CD4-positive, alpha-beta T cell (primary cell): ENCODE measurements around the gene OPRM1. TPM values are rescaled to one million over a fixed set of nuclear protein-coding genes. Genes with fewer than 3 reads are reported as not detected.
A peak's percentile ranks its signal among the peaks of the same experiment; 100 is the strongest.

Experiments
- ATAC-seq: fragments of 200-7000 bp; cut with Tn5 transposase; one replicate; pipeline ENCODE4 v1.10.0; 2022; ENCODE audit warnings: mild to moderate bottlenecking; ENCODE audit not compliant: poor library complexity
- CTCF ChIA-PET: fragments of 350-600 bp; sonication (Branson Sonifier 250); formaldehyde crosslinking; loops from one replicate; lab custom pipeline; 2021; ENCODE audit warnings: antibody characterized with exemption, inconsistent platforms; lab: Charles Lee
- POLR2A ChIA-PET: fragments of 350-600 bp; sonication (Branson Sonifier 250); formaldehyde crosslinking; loops from one replicate; lab custom pipeline; 2021; ENCODE audit warnings: antibody characterized with exemption, inconsistent platforms; lab: Charles Lee
- DNase-seq, 14 experiments: peaks; one replicate each; pipeline ENCODE4 v3.0.0-alpha.2; 2013 to 2020; ENCODE audit warnings: mixed read lengths in 2 of 14
- H3K27ac ChIP-seq, 2 donors: one replicate each; pipeline versions ENCODE4 v1.5.1 to v1.7.0; 2013; ENCODE audit warnings: low read length in 2 of 2, low read depth in 1 of 2, mild to moderate bottlenecking in 1 of 2
- H3K27me3 ChIP-seq, 2 experiments: 1 replicate in 1 of 2; 2 replicates in 1 of 2; pipeline versions ENCODE4 v1.6.1 to v1.7.0; 2013; ENCODE audit warnings: low read length in 2 of 2, control low read depth in 1 of 2, mild to moderate bottlenecking in 1 of 2, moderate library complexity in 1 of 2; ENCODE audit not compliant: insufficient read depth in 2 of 2, control insufficient read depth in 1 of 2
- H3K36me3 ChIP-seq: one replicate; pipeline ENCODE4 v1.6.1; 2013; ENCODE audit warnings: low read length, control low read depth; ENCODE audit not compliant: insufficient read depth
- H3K4me1 ChIP-seq: one replicate; pipeline ENCODE4 v1.6.1; 2013; ENCODE audit warnings: low read length, control low read depth; ENCODE audit not compliant: insufficient read depth
- H3K4me3 ChIP-seq: one replicate; pipeline ENCODE4 v1.5.1; 2013; ENCODE audit warnings: mild to moderate bottlenecking, low read length, moderate library complexity
- H3K9me3 ChIP-seq, 2 experiments: 1 replicate in 1 of 2; 2 replicates in 1 of 2; pipeline versions ENCODE4 v1.6.1 to v1.7.0; 2013; ENCODE audit warnings: low read length in 2 of 2, mild to moderate bottlenecking in 2 of 2, control low read depth in 1 of 2, moderate library complexity in 1 of 2; ENCODE audit not compliant: control insufficient read depth in 1 of 2, insufficient read depth in 1 of 2
- H3K27ac Mint-ChIP-seq: one replicate; pipeline ENCODE4 v1.8.0; 2020; ENCODE audit warnings: mixed read lengths
- H3K27me3 Mint-ChIP-seq: one replicate; pipeline ENCODE4 v1.8.0; 2021; ENCODE audit warnings: mixed read lengths
- H3K36me3 Mint-ChIP-seq: one replicate; pipeline ENCODE4 v1.8.0; 2021; ENCODE audit warnings: low read depth, mixed read lengths
- H3K4me1 Mint-ChIP-seq: one replicate; pipeline ENCODE4 v1.8.0; 2021; ENCODE audit warnings: low read depth, mixed read lengths
- H3K4me3 Mint-ChIP-seq: one replicate; pipeline ENCODE4 v1.8.0; 2020; ENCODE audit warnings: mild to moderate bottlenecking, mixed read lengths
- H3K9me3 Mint-ChIP-seq: one replicate; pipeline ENCODE4 v1.8.0; 2020; ENCODE audit warnings: mixed read lengths
- CTCF ChIP-seq: fragments of 200-600 bp; IDR thresholded peaks from one replicate; pipeline ENCODE4 v1.8.0; 2022; ENCODE audit warnings: antibody characterized with exemption, mild to moderate bottlenecking
- intact Hi-C, 2 experiments: fragments of 100-400 bp; cut with DNase I in 1 of 2; cut with micrococcal nuclease in 1 of 2; formaldehyde crosslinking; loops; one replicate each; pipeline versions ENCODE4 v1.15.1 to v1.9.0; 2023 to 2025; cut with DNase I, micrococcal nuclease
- total RNA-seq, 174 experiments: library from RNA in 2 of 174; stranded (reverse) in 2 of 174; gene quantifications; one replicate each; pipeline ENCODE4 v1.2.3 and lab custom pipeline; 2021 to 2026

OPRM1 gene
- total RNA-seq, 2 experiments from 2014 or later: not detected

GRCh38 chr6:154213782-154214181 is 174.7 kb downstream of the OPRM1 start:
- no peaks in the 10 kb centered on the region for H3K9me3 ChIP-seq
- no peaks in the 10 kb centered on the region for H3K27me3 ChIP-seq
- peaks cover 5% of the 10 kb centered on the region for H3K4me1 ChIP-seq
- H3K36me3 ChIP-seq: peaks cover 64% of the 10 kb centered on the region
- ATAC-seq: no peak
- H3K4me3 Mint-ChIP-seq: no peak overlapping the region
- TF ChIP-seq CTCF: no peak
- ChIA-PET CTCF (interaction anchor here (0.8 kb wide), 1 partner anchor 63 kb away, joined by 3 read pairs; no protein-coding TSS in a partner anchor), POLR2A (interaction anchor here (0.6 kb wide), 1 partner anchor 10 kb away, joined by 3 read pairs; no protein-coding TSS in a partner anchor)
- no peaks in the 10 kb centered on the region for H3K27me3 Mint-ChIP-seq
- peaks cover 94% of the 10 kb centered on the region for H3K36me3 Mint-ChIP-seq
- H3K4me3 ChIP-seq: no peak overlapping the region
- H3K4me1 Mint-ChIP-seq: peaks cover 44% of the 10 kb centered on the region
- no peaks in the 10 kb centered on the region for H3K9me3 Mint-ChIP-seq
- H3K27ac Mint-ChIP-seq: peak overlapping the region; percentile 62
- DNase-seq: no peak
- intact Hi-C loops: no loop called here
- no peak overlapping the region for H3K27ac ChIP-seq

- Mint-ChIP-seq H3K27ac (peak overlapping the region; percentile 74), H3K27me3 (no peaks in the 10 kb centered on the region), H3K4me3 (peak overlapping the region; percentile 62), H3K36me3 (peaks cover 94% of the 10 kb centered on the region), H3K9me3 (no peaks in the 10 kb centered on the region), H3K4me1 (peaks cover 68% of the 10 kb centered on the region)
- DNase-seq (peak in 1 of 14 experiments; percentile 41), ATAC-seq (no peak)
- POLR2A ChIA-PET: no interaction called here
- Histone ChIP-seq H3K27ac (peak overlapping the region in 1 of 2 donors; percentile 31), H3K27me3 (no peaks in the 10 kb centered on the region), H3K36me3 (peaks cover 66% of the 10 kb centered on the region), H3K4me3 (no peak overlapping the region), H3K9me3 (no peaks in the 10 kb centered on the region), H3K4me1 (peaks cover 24% of the 10 kb centered on the region)
- TF ChIP-seq CTCF: no peak
- CTCF ChIA-PET: interaction anchor here (1.5 to 1.6 kb wide), 2 partner anchors 15 to 59 kb away, joined by 4 to 7 read pairs; no protein-coding TSS in a partner anchor
- intact Hi-C loops: loop anchor here in 1 of 2 experiments (5.0 kb wide), 2 partner anchors 34 to 59 kb away; no protein-coding TSS in a partner anchor
Measured at GRCh38 chr6:154218301-154218700, 179.3 kb downstream of the OPRM1 start.

- TF ChIP-seq CTCF: no peak
- DNase-seq (peak in 1 of 14 experiments; percentile 31), ATAC-seq (peak; percentile 76)
- no peaks in the 10 kb centered on the region for H3K9me3 Mint-ChIP-seq
- Histone ChIP-seq H3K27me3 (no peaks in the 10 kb centered on the region), H3K9me3 (no peaks in the 10 kb centered on the region), H3K27ac (peak overlapping the region in 1 of 2 donors; percentile 39), H3K36me3 (peaks cover 61% of the 10 kb centered on the region), H3K4me1 (peaks cover 25% of the 10 kb centered on the region), H3K4me3 (no peak overlapping the region)
- peak overlapping the region; percentile 74 for H3K27ac Mint-ChIP-seq
- intact Hi-C loops: loop anchor here in 1 of 2 experiments (5.0 kb wide), 2 partner anchors 34 to 59 kb away; no protein-coding TSS in a partner anchor
- peaks cover 69% of the 10 kb centered on the region for H3K4me1 Mint-ChIP-seq
- POLR2A ChIA-PET: interaction anchor here (1.4 kb wide), 1 partner anchor 62 kb away, joined by 5 read pairs; no protein-coding TSS in a partner anchor
- peak overlapping the region; percentile 62 for H3K4me3 Mint-ChIP-seq
- CTCF ChIA-PET: interaction anchor here (1.1 to 1.6 kb wide), 2 partner anchors 14 to 55 kb away, joined by 3 to 4 read pairs; no protein-coding TSS in a partner anchor
- H3K36me3 Mint-ChIP-seq: peaks cover 94% of the 10 kb centered on the region
- no peaks in the 10 kb centered on the region for H3K27me3 Mint-ChIP-seq
Measured at GRCh38 chr6:154218787-154219186, 179.7 kb downstream of the OPRM1 start.
